Pons (tissue), 1 donor: ENCODE measurements around the gene SPACA7.
"Not testable (repeated sequence)": the region's sequence is repeated elsewhere in the genome, so short reads cannot be mapped to it uniquely, and the experiment has no call there.

ENCODE experiments used
- DNase-seq: peaks from one replicate; pipeline ENCODE4 v3.0.0-alpha.2; 2016; ENCODE audit warnings: low spot score

The SPACA7 gene

DNA sequence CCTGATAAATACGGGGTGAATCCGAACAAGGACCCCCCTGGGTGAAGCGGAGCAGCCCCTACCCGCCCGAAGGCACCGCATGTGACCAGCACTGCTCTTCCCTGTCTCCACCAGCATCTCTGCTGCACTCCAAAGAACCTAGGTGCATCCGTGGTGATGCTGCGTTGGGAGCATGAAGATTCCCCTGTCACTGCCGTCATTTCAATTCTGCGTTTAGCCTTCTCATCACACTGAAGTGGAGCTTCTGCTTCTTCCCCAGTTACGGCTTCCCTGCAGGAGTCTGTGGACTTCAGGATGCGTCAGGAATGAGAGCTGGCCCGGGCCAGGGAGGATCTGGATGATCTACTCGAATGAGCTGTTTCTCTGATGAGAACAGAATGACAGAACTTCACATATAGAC lies 47.9 kb downstream of the SPACA7 start:
- DNase-seq: no peak

DNA sequence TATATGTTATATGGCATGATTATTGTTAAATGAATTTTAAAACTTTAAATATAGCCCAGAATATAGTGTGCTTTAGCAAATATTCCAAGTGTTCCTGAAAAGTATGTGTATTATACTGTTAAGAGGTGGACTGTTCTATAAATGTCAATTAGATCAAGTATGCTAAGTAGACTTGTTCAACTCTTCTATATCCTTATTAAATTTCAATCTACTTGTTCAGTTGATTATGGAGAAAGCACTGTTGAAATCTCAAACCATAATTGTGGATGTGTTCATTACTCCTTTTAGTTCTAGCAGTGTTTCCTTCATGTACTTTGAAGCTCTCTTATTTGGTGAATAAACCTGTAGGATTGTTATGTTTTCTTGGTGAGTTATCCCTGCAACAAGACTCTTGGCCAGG lies 52.5 kb downstream of the SPACA7 start:
- no peak for DNase-seq

DNA sequence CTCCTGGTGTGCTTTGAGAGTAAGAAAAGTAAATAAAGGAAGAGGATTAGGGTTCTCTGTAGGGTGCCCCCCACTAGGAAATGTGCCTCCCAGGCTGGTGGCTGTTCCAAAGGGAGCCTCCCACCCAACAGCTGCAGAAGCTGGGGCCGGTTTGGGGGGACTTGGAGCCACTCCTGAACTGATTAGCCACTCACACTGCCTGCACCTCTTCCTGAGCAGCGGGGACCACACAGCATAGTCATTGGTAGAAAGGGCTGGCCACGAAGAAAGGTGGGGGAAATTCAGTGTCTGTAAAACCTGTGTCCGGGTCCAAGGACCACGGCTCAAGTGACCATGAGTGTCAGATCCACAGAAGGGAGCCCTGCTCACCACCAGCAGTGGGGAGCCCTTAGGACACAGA lies 55.6 kb downstream of the SPACA7 start:
- no peak for DNase-seq

DNA sequence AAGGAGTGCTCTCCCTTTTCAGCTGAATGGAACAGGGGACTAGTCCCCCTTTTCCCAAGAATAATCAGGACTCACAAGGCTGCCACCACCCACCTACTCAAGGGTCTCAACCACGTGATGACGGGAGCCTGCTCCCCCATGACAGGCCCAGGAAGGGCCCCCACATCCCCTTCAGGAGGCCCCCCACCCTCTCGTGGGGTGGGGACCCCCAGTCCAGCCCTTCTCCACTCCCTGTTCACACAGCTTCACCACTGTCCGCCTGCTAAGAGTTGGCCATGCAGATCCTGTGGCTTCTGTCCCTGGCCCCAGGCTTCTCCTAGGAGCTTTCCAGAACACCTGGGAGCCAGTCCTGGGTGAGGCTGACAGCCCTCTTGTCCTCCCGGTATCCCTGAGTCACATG lies 56.6 kb downstream of the SPACA7 start:
- DNase-seq: not testable (repeated sequence)

DNA sequence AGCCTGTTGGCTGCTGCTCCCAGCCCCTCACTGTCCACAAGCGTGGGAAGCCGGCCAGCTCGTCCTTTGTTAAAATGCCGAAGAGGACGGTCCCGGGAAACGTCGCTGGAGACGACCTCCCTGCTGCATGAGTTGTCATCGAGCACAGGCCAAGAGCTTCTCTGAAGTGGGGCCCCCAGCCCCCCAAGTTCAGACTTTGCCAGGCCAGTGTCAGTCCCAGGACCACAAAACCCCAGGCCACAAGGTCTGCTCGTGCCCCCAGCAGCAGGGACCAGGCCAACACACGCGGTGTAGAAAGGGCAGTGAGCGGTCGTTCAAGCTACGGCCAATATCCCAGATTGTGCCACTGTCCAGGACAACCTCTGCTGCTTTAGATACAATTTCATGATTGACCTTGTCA lies 57.4 kb downstream of the SPACA7 start:
- DNase-seq: not testable (repeated sequence)

DNA sequence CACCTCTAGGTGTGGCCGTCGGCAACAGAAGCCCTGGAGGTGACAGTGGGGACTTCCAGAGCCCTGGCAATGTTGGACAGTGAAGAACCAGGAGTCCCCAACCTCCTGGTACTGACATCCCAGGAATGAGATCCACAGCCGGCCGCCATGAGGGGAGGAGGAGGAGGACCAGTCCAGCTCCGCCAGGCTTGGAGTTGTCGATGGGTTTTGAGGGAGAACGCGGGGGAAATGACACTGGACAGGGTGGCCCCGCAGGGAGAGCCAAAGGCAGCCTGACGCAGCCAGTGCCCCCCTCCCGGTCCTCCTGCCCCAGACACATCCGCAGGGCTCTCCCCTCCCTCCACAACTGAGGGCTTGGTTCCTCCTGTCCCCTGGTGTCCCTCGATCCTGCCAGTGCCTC lies 57.9 kb downstream of the SPACA7 start:
- DNase-seq: no peak

DNA sequence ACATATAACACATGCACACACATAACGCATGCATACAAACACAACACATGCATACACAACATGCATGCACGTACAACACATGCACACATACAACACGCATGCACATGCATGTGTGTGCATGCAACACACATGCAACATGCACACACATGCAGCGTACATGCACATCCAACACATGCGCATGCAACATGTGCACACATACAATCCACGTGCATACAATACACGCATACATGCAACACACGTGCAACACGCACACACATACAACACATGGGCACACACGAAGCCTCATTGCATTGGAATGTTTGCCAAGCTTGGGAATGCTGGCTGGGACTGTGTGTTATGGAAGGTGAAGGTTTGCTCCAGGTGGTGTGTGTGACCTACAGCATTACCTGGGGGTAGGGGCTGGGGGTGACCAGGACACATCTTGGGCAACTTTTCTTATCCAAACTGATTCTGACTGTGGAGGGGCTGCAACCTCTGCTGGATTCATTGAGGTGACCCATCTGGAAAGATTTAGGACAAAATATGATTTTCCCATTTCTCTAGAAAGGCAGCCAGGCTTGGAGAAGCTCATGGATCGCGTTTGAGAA lies 58.9 kb downstream of the SPACA7 start:
- no peak for DNase-seq

DNA sequence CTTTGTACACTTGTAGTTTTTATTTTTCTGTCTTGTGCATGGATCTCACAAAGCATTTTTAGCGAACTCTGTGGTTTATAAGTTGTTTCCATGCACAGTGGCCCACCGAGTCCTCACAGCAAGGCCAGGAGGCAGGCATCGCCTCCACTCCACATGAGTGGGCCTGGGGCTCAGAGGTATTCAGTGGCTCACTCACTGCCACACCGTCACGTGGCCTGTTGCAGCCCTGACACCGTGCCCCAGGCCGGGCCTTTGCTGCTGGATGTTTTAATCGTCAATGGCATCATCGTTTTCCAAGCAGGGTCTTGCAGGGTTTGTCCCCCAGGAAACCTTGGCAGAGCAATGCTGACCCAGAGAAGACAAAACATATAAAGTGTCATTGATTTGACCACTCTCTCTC lies 59.8 kb downstream of the SPACA7 start:
- DNase-seq: no peak

DNA sequence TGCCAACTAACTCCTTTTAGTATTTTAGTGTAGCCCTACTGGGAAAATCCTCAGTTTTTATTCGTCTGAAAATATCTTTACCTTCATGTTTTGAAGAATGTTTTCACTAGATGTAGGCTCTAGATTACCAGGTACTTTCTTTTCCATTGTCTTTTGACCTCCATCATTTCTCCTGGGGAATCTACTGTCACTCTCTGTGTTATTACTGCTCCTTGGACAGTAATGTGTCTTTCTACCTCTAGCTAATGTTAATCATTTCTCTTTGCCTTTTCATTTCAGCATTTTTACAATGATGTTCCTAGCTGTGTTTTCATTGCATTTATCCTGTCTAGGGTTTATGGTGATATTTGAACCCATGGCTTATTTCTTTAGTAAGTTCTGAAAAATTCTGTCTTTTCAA lies 61.9 kb downstream of the SPACA7 start:
- no peak for DNase-seq

DNA sequence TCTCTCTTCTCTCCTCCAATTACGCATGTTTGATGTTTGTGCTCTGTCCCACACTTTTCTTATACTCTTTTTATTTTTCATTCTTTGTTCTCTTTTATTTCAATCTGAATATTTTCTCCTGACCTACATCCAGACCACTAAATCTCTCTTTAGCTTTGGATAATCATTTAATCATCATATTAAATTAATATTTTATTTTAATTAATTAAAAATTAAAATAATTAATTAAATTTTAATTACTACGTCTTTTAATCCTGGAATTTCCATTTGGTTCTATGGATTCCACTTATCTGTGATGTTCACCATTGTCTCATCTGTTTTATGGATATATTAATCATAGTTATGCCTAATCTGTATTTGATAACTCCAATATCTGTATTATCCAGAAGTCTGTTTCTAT lies 62.4 kb downstream of the SPACA7 start:
- no peak for DNase-seq

DNA sequence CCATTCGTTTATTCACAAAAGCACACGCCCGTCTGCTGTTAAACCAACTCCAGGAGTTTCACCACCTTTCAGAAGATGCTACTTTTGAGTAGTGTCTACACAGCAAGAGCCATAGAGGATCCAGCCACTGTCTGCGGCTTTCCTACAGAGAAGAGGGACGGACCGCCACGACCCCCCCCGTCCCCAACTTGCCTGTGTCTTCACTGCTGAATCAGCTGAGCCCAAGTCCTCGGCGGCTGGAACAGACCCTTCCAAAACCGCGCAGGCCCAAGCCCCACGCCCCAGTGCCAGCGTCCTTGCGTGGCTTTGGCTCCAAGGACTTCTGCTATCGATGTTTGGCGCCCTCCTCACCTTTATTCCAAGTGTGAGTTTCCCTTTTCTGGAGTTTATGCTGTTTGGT lies 65.1 kb downstream of the SPACA7 start:
- no peak for DNase-seq

DNA sequence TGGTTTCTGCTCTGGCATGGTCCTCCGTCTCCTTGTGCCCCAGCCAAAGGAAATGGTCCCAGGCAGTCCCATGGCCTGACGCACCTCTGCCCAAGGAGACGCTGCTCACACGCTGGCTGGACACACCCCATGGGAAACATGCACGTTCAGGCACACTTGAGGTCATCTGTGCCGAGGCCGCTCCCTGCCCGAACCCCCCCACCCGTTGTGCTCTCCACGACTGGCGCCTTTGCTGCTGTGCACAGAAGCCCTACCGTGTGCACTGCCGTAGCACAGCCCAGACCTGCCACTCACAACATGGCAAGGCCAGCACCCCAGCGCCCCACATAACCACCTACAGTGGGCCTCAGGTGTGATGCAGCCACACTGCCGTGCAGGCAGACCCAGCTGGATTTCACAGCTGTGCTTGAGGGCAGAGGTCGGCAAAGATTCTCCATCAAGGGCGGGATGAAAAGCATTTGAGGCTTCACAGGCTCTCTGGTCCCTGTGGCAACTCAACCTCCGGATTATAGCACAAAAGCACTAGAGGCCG lies 65.7 kb downstream of the SPACA7 start:
- DNase-seq: no peak

DNA sequence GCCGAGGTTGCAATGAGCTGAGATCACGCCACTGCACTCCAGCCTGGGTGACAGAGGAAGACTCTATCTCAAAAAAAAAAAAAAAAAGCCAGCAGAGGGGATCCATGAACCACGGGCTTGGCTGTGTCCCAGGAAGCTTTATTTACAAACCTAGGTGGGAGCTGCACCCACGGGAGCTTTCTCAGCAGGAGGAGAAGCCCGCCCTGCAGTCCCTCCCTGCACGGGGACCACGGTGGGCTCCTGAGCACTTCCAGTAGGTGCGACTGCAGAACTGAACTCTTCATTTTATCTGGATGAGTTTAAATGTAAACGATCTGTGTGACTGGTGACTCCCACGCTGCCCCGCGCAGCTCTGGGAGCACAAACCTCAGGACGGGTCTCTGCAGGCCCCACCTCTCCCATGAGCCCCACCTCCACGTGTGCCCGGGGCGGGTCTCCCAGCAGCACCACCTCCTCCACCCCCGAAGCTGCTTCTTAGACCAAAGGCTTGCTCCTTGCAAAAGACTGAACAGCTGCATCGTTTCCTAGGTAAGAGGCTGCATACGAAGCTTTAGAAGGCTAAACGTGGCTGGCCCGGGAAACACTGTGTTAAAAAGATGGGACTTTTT lies 66.4 kb downstream of the SPACA7 start:
- DNase-seq: no peak

DNA sequence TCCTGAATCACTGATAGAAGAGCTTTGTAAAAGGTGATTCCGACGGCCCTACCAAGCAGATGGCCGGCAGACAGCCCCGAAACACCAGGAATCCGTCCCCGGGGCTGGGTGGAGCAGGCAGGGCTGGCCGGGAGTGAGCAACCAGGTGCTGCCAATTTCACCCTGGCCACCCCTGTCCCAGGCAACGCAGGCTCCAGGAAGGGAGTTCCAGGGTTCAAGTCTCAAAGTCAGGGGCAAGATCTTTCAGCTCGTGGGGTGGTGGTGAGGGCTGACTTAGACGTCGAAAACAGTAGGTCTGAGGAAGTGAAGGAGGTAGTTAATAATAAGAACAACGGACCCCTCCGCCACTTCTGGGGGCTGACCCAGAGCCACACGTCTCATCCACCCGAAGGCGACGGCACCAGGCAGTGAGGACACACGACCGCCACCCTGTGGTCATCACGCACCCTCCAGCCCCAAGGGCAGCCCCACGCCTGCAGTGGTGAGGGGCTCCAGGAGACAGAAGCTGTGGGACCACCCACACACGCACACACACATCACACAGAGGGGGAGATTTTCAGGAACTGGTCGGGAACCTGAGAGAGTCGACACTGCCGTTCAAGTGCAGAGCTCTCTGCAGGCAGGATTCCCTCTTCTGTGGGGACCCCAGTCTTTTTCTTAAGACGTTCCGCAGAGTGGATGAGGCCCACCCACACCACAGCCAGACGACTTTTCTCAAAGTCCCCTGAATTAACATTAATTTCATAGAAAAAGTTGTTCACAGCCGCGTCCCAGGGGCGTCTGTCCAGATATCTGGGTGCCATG lies 67.2 kb downstream of the SPACA7 start:
- DNase-seq: no peak

DNA sequence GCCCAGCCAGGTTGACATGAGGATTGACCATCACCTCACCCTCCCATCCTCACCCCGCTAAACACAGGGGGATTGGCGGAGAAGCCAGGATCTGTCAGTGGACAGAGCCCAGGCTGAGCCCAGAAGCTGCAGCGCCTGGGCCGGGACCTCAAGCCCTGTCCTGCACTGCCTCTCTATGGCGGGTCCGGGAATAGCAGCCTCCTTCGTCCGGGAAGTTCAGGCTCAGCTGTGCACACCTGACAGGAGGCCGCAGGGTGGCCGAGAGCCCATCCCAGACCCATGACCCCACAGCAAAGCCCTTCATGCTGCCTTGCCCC lies 67.8 kb downstream of the SPACA7 start:
- peak; percentile 18 for DNase-seq

DNA sequence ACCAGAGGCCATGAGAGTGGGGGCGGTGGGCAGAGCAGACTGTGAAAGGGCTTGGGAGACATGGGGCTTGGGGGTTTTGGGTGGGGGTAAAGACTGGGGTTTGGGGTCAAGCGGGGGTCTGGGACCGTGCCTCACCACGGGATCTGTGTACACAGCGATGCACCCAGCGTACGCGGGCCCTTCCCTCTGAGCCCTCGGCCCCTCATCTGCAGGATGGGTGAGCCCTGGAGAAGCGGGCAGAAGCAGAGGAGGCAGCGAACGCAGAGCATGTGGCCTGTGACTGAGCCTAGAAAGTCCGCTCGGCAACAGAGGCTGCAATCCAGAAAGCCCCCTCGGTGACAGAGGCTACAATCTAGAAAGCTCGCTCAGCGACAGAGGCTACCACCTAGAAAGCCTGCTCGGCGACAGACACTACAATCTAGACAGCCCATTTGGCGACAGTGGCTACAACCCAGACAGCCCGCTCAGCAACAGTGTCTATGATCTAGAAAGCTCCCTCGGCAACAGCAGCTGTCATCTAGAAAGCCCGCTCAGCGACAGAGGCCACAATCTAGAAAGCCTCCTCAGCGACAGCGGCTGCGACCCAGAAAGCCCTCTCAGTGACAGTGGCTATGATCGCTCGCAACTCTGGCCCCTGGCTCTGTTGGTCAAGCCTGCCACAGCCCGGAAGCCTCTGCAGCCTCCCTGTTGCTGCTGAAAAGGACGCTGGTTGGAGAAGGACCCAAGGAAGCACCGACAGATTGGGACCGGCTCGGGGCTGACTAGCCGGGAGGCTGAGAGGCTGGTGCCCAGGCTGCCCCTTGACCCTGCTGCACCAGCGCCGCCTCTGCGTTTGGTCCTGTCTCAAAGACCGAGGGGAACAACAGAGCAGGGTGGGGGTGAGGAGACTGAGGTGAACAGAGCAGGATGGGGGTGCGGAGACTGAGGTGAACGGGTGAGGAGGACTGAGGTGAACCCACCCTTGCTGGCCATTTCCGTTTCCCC lies 68.6 kb downstream of the SPACA7 start:
- no peak for DNase-seq

DNA sequence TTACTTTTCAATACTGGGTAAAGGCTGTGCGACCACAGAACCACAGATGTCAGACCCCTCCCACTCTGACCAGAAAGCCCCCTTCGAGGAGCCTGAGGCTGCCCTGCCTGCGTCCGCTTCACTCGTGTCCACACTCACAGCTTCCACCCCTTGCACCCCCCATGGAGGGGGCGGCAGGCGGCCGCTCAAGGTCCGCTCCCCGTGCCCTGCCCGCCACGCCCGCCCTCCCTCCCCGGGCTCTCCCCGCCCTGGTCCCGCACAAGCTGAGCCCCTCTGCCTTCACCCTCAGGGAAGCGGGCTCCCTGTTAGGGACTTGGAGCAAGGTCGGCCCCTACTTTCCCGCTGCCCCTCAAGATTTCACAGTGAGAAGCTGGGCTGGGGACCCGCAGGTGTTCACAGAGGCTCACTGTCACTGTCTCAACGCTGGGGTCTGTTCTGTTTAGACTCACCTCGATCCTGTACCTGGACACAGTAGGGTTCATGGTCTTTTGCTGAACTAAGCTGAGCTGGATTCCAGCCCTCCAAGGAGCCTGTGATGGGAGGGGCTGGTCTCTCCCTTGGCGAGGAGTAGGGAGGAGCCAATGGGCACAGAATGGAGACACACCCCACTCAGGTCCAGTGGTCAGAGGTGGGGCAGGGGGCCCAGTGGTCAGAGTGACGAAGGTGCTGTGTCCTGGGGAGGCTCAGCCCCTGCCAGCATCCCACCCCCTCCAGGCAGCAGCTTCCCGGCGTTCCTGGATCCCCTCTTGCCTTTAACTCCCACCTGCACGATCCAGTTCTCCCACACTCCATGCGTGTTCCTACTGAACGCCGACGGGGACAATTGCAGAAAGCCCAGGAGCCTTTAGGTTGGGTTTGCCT lies 69.5 kb downstream of the SPACA7 start:
- DNase-seq: no peak

DNA sequence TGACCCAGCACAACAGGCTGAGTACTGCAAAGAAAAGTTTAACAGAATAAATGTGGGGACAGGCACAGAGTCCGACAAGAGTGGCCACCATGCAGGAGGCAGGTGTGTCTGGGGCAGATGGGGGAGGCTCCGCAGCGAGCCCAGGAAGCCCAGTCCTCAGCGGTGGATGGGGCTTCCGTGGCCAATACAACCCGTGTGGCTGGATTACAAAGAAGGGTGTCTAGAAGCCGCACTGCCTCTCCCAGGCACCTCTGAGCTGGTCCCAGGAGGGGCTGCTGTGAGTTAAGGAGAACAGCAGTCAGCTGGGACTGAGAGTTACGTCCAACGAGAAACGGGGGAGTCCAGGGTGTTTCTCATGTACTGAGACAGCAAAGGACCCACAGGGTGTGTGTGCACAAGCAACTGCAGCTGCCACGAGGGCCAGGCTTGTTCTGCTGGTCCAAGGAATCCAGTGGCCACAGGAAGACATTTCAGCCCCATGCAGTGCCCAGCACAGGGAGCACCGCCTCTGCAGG lies 70.2 kb downstream of the SPACA7 start:
- no peak for DNase-seq

DNA sequence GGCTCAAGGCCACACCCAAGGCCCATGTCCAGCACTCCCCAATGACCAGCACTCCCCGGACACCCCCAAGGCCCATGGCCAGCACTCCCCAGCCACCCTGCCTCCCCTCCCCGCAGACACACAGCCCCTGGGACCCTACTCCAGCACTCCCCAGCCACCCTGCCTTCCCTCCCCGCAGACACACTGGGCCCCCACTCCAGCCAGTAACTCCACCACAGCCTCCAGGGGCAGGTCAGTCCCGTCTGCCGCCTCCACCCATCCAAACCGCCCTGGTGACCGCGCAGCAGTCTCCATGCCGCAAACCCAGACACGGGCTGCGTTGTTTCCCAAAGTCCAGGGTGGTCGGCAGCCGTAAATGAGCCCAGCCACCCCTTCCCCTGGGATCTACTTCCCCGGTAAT lies 70.7 kb downstream of the SPACA7 start:
- DNase-seq: no peak

DNA sequence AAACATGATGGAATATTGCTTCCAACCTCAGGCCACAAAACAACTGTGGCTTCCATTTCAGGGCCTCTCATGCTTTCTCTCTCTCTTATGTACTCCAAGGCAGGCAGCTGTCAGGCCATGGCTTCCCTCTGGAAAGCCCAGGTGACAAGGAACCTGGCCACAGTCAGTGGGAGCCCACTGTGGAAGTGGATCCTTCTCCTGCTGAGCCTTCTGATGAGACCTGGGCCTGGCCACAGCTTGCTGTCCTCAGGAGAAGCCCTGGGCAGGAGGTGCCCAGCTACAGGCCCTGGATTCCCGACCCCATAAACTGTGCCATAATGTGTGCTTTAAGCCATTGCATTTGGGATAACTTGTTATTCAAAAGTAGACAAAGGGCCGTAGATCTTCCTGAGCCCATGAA lies 71.2 kb downstream of the SPACA7 start:
- no peak for DNase-seq
